HTERT RPE-1 (cell line): ENCODE data around the gene FAM50A.
"Not testable (repeated sequence)": the region's sequence is repeated elsewhere in the genome, so short reads cannot be mapped to it uniquely, and the experiment has no call there.

Experiments
- in situ Hi-C: fragments of 300-500 bp; cut with MboI; formaldehyde crosslinking; loops from 4 replicates; pipeline ENCODE4 v1.14.3; 2020; ENCODE audit warnings: low sequenced_read_pairs

Gene FAM50A

GRCh38 chrX:154481911-154482601, 38.1 kb downstream of the FAM50A start:
- in situ Hi-C loops: no loop called here

DNA sequence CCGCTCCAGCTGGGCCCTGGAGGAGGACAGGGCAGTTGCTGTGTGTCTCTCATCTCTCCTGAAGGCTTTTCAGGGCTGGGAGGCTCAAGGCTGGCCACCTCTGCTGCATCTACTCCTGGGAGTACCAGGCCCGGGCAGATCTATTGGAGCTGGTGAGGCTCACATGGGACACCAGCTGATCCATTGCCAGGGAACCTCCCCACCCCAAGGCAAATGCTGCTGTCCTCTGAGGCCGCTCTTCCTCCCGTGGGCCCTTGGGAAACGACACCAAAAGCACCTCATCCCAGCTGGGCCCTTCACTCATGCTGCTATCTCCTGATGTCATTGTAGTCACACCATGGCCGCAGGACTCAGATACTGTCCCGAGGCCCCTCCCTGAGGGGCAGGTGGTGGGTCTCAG, 38.8 kb downstream of the FAM50A start:
- in situ Hi-C loops: no loop called here

GRCh38 chrX:154483325-154483724, 39.4 kb downstream of the FAM50A start:
- in situ Hi-C loops: no loop called here

GRCh38 chrX:154484255-154485149, 40.6 kb downstream of the FAM50A start:
- in situ Hi-C loops: no loop called here

- in situ Hi-C loops: no loop called here
Measured at GRCh38 chrX:154485150-154486051, 41.5 kb downstream of the FAM50A start.

DNA sequence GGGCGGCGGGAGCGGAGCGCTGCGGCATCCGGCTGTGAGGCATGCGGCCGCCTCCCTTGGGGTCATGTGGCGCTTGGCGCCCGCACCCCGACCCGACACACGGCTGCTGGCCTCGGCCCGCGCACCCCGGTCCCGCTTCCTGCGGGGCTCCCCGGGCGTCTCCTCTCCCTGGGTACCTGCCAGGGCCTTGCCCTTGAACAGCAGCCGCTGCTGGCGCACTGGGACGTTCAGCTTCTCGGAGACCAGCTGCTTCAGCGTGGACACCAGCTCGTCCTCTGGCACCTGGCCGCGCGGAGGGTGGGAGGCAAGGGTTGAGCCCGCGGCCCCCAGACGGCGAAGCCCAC, 42.1 kb downstream of the FAM50A start:
- in situ Hi-C loops: no loop called here

DNA sequence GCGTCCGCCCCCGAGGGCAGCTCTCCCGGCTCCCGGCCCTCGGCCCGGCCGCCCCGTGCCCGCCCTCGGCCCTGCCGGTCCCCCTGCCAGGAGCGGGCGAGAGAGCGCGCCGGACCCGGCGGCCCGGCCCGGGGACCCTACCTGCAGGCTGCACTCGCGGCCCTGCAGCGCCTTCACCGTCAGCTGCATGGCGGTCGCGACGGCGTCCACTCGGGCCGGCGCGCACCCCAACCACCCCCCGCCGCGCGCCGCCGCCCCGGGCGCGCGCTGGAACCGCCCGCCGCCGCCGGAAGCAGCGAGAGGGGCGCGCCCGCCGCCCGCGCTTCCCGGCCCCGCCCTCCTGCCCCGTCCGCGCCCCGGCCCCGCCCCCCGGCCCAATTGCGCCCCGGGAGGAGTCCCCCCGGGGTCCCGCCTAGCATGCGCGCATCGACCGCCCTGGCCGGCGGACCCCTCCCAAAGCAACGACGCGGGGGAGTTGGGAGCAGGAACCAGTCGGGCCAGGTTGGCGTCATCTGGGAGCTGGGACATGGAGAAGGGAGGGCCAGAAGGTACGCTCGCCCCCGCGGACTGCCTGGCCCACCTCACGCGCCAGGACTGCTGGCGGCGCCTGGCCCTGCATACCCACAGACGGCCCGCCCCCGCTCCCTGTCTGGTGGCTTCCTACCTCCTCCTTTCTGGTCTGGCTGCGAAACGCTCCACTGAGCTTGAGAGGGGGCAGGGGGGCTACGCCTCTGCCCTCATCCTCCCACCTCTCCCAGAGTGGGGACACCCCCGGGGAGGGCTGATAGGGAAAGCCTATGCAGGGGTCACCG, 42.7 kb downstream of the FAM50A start, which contains the start of gene UBL4A:
Gene UBL4A (minus strand): TSS at position 220 of the 812 bp plus-strand sequence. CDS start 31 bp downstream, at position 189.
- in situ Hi-C loops: no loop called here

- in situ Hi-C loops: no loop called here
Measured at GRCh38 chrX:154487518-154488290, 43.8 kb downstream of the FAM50A start.

DNA sequence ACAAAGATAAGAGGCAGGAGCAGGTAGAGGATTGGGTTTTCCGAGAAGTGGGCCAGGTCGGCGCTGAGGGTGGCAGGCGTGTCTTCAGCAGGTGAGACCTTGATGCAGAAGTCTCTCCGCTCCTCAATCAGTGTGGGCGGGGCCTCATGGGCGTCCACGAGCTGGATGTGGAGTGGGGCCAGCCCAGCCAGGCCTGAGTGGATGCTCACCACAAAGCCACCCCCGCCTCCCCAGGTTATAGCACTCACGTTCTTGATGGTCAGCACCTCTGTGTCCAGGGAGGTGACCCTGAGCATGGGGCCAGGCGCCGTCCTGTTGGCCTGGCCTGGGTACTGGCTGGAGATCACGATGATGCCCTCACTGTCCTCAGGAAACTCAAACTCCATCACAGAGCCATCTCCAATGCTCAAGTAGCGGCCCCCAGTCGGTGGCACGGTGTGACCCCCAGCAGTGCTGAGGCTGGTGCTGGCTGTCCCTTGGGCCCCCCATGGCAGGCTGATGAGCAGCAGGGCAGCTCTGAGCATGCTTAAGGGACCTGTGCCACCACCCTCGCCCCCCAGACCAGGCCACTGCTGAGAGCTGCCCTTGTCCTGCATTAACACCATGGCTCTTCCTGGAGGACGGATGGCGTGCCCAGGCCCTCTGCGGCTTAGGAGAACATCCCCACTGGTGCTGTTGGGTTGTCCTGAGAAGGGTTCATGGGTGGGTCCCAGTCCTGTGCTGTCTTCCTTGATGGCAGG, 44.6 kb downstream of the FAM50A start:
- in situ Hi-C loops: no loop called here

- in situ Hi-C loops: no loop called here
Measured at GRCh38 chrX:154489182-154489581, 45.2 kb downstream of the FAM50A start.

DNA sequence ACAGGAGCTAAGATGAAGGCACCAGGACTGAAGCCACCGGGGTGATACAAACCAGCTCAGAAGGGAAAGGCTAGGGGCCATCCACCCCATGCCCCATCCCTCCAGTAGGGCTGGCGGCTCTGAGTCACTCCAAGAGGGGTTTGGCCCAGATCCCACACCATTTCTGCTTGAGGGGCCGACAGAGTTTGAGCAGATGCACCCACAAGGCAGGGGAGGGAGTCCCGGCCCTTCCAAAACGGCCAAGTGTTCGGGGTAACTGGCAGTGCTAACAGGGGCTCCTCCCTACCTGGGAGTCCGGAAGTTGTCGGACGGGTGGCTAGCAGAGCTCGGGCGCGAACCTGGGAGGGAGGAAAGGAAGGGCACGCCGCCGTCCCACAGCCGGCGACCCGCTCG, 46.1 kb downstream of the FAM50A start:
- in situ Hi-C loops: no loop called here

- in situ Hi-C loops: no loop called here
Measured at GRCh38 chrX:154490414-154491083, 46.6 kb downstream of the FAM50A start, which contains the start of gene SLC10A3. TSS of gene SLC10A3 (minus strand) at chrX:154490629. CDS start at chrX:154488940, 1,689 bp downstream.

GRCh38 chrX:154494715-154495114, 50.8 kb downstream of the FAM50A start:
- in situ Hi-C loops: no loop called here

DNA sequence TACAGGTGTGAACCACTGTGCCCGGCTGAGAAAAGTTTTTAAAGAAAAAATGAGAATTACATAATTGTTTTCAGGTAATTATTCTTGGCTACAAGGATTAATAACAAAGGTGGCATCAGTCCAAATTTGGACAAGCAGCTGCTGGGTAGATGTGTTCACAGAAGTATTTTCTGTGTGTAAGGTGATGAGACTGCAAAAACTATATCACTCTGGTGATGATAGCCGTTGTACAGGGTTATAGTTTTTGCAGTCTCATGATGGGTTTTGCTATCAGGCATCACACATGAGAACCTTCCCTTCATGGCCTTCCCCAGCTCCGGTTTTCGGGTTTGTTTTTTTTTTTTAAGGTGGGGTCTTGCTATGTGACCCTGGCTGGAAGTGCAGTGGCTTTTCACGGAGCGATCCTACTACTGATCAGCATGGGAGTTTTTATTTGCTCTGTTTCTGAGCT, 51.6 kb downstream of the FAM50A start:
- in situ Hi-C loops: no loop called here

- in situ Hi-C loops: not testable (repeated sequence)
Measured at GRCh38 chrX:154496591-154497137, 52.7 kb downstream of the FAM50A start.
